Measurements from ENCODE around the gene KLHL29. TPM values are rescaled to one million over a fixed set of nuclear protein-coding genes. Genes with fewer than 3 reads are reported as not detected.

Gene KLHL29
- total RNA-seq, 1 donor from 2014 or later = 8.4 TPM

- no peaks in the 10 kb centered on the region for H3K36me3 Mint-ChIP-seq (ENCODE audit: low read depth)
These were observed 106.8 kb downstream of the KLHL29 start for GRCh38 chr2:23491591-23492336.

GRCh38 chr2:23492337-23492675, 107.3 kb downstream of the KLHL29 start:
- H3K4me3 Mint-ChIP-seq = no peak overlapping the region
- DNase-seq (ENCODE audit: low read depth, low spot score) = no peak
- H3K36me3 Mint-ChIP-seq (ENCODE audit: low read depth) = no peaks in the 10 kb centered on the region
- H3K27me3 Mint-ChIP-seq (ENCODE audit: low read depth) = no peaks in the 10 kb centered on the region
- H3K27ac Mint-ChIP-seq (ENCODE audit: unreplicated experiment) = peak overlapping the region; percentile 84
- H3K9me3 Mint-ChIP-seq = no peaks in the 10 kb centered on the region
- no peak for TF ChIP-seq CTCF (conservative IDR thresholded peaks at IDR 0.05)
- peaks cover 53% of the 10 kb centered on the region for H3K4me1 Mint-ChIP-seq

More at GRCh38 chr2:23491591-23492336, 106.8 kb downstream of the KLHL29 start:
- H3K4me3 Mint-ChIP-seq = no peak overlapping the region
- H3K27ac Mint-ChIP-seq (ENCODE audit: unreplicated experiment) = peak overlapping the region; percentile 84
- no peak for DNase-seq (ENCODE audit: low read depth, low spot score)
- no peaks in the 10 kb centered on the region for H3K27me3 Mint-ChIP-seq (ENCODE audit: low read depth)
- no peak for TF ChIP-seq CTCF (conservative IDR thresholded peaks at IDR 0.05)
- H3K4me1 Mint-ChIP-seq = peaks cover 55% of the 10 kb centered on the region
- no peaks in the 10 kb centered on the region for H3K9me3 Mint-ChIP-seq

- H3K27me3 Mint-ChIP-seq (ENCODE audit: low read depth) = no peaks in the 10 kb centered on the region
- H3K9me3 Mint-ChIP-seq = no peaks in the 10 kb centered on the region
- no peak for DNase-seq (ENCODE audit: low read depth, low spot score)
- H3K4me3 Mint-ChIP-seq = no peak overlapping the region
- no peak overlapping the region for H3K27ac Mint-ChIP-seq (ENCODE audit: unreplicated experiment)
- H3K36me3 Mint-ChIP-seq (ENCODE audit: low read depth) = no peaks in the 10 kb centered on the region
- H3K4me1 Mint-ChIP-seq = peaks cover 53% of the 10 kb centered on the region
- TF ChIP-seq CTCF (conservative IDR thresholded peaks at IDR 0.05) = no peak
These were observed 107.9 kb downstream of the KLHL29 start for GRCh38 chr2:23492921-23493320.

GRCh38 chr2:23493846-23494245, 108.9 kb downstream of the KLHL29 start:
- Mint-ChIP-seq H3K36me3 (ENCODE audit: low read depth) (no peaks in the 10 kb centered on the region), H3K4me1 (peaks cover 48% of the 10 kb centered on the region), H3K4me3 (no peak overlapping the region), H3K27ac (ENCODE audit: unreplicated experiment) (peak overlapping the region; percentile 39), H3K27me3 (ENCODE audit: low read depth) (no peaks in the 10 kb centered on the region), H3K9me3 (no peaks in the 10 kb centered on the region)
- no peak for TF ChIP-seq CTCF (conservative IDR thresholded peaks at IDR 0.05)
- no peak for DNase-seq (ENCODE audit: low read depth, low spot score)

GRCh38 chr2:23494286-23494685, 109.3 kb downstream of the KLHL29 start:
- no peaks in the 10 kb centered on the region for H3K9me3 Mint-ChIP-seq
- no peak overlapping the region for H3K4me3 Mint-ChIP-seq
- H3K27me3 Mint-ChIP-seq (ENCODE audit: low read depth) = no peaks in the 10 kb centered on the region
- TF ChIP-seq CTCF (conservative IDR thresholded peaks at IDR 0.05) = no peak
- no peaks in the 10 kb centered on the region for H3K36me3 Mint-ChIP-seq (ENCODE audit: low read depth)
- H3K27ac Mint-ChIP-seq (ENCODE audit: unreplicated experiment) = no peak overlapping the region
- DNase-seq (ENCODE audit: low read depth, low spot score) = no peak
- H3K4me1 Mint-ChIP-seq = peaks cover 48% of the 10 kb centered on the region
